ENCODE results near the gene PEX14.

The PEX14 gene

GRCh38 chr1:10608690-10609089 lies 133.9 kb downstream of the PEX14 start:
- Histone ChIP-seq H3K4me1 (ENCODE audit: control insufficient read depth in 1 of 2, insufficient read depth in 1 of 2, low read depth in 1 of 2, low read length in 1 of 2) (no peaks in the 10 kb centered on the region), H3K4me3 (ENCODE audit: low read depth in 1 of 2, low read length in 1 of 2) (no peak overlapping the region), H3K36me3 (no peaks in the 10 kb centered on the region), H3K9me3 (no peaks in the 10 kb centered on the region), H3K27me3 (no peaks in the 10 kb centered on the region), H3K27ac (no peak overlapping the region)
- no peak for TF ChIP-seq CTCF (IDR thresholded peaks at IDR 0.05)

- no peak overlapping the region for H3K4me3 ChIP-seq (ENCODE audit: low read depth in 1 of 2, low read length in 1 of 2)
- no peak overlapping the region for H3K27ac ChIP-seq
- H3K4me1 ChIP-seq (ENCODE audit: control insufficient read depth in 1 of 2, insufficient read depth in 1 of 2, low read depth in 1 of 2, low read length in 1 of 2), result no peaks in the 10 kb centered on the region
- H3K36me3 ChIP-seq, result no peaks in the 10 kb centered on the region
- H3K27me3 ChIP-seq, result no peaks in the 10 kb centered on the region
- TF ChIP-seq CTCF (IDR thresholded peaks at IDR 0.05), result no peak
- no peaks in the 10 kb centered on the region for H3K9me3 ChIP-seq
Measured at GRCh38 chr1:10610901-10611600, 136.3 kb downstream of the PEX14 start.

- Histone ChIP-seq H3K4me1 (ENCODE audit: control insufficient read depth in 1 of 2, insufficient read depth in 1 of 2, low read depth in 1 of 2, low read length in 1 of 2) (no peaks in the 10 kb centered on the region), H3K9me3 (no peaks in the 10 kb centered on the region), H3K27me3 (no peaks in the 10 kb centered on the region), H3K4me3 (ENCODE audit: low read depth in 1 of 2, low read length in 1 of 2) (no peak overlapping the region), H3K27ac (no peak overlapping the region), H3K36me3 (no peaks in the 10 kb centered on the region)
- TF ChIP-seq CTCF (IDR thresholded peaks at IDR 0.05), result no peak
Measured at GRCh38 chr1:10612436-10613160, 137.8 kb downstream of the PEX14 start.

- no peaks in the 10 kb centered on the region for H3K36me3 ChIP-seq
- no peak overlapping the region for H3K27ac ChIP-seq
- H3K4me1 ChIP-seq (ENCODE audit: control insufficient read depth in 1 of 2, insufficient read depth in 1 of 2, low read depth in 1 of 2, low read length in 1 of 2), result no peaks in the 10 kb centered on the region
- H3K27me3 ChIP-seq, result no peaks in the 10 kb centered on the region
- H3K4me3 ChIP-seq (ENCODE audit: low read depth in 1 of 2, low read length in 1 of 2), result no peak overlapping the region
- TF ChIP-seq CTCF (IDR thresholded peaks at IDR 0.05), result no peak
- no peaks in the 10 kb centered on the region for H3K9me3 ChIP-seq
Measured at GRCh38 chr1:10613340-10613739, 138.6 kb downstream of the PEX14 start.

GRCh38 chr1:10613861-10614260 lies 139.1 kb downstream of the PEX14 start:
- no peak for TF ChIP-seq CTCF (IDR thresholded peaks at IDR 0.05)
- H3K27me3 ChIP-seq, result no peaks in the 10 kb centered on the region
- no peaks in the 10 kb centered on the region for H3K9me3 ChIP-seq
- no peak overlapping the region for H3K27ac ChIP-seq
- no peak overlapping the region for H3K4me3 ChIP-seq (ENCODE audit: low read depth in 1 of 2, low read length in 1 of 2)
- H3K36me3 ChIP-seq, result no peaks in the 10 kb centered on the region
- H3K4me1 ChIP-seq (ENCODE audit: control insufficient read depth in 1 of 2, insufficient read depth in 1 of 2, low read depth in 1 of 2, low read length in 1 of 2), result no peaks in the 10 kb centered on the region
